GM23338 (cell line): ENCODE results near the gene RBM33. TPM values are rescaled to one million over a fixed set of nuclear protein-coding genes. Genes with fewer than 3 reads are reported as not detected.

Experiments
- ATAC-seq: fragments of 200-7000 bp; cut with Tn5 transposase; 3 replicates; pipeline ENCODE4 v1.9.1; 2020
- DNase-seq: peaks from one replicate; pipeline ENCODE4 v3.0.0-alpha.2; 2015; ENCODE audit warnings: low spot score
- H2AFZ ChIP-seq: fragments of 200-600 bp; sonication (generic); 2 replicates; pipeline ENCODE4 v1.8.0; 2016; ENCODE audit warnings: antibody characterized with exemption, mild to moderate bottlenecking, moderate library complexity
- H3F3A ChIP-seq: fragments of 200-600 bp; sonication (generic); replicated peaks from 2 replicates; pipeline ENCODE4 v1.8.0; 2017; ENCODE audit warnings: antibody characterized with exemption, mixed run types, low read depth
- H3K27ac ChIP-seq: fragments of 200-600 bp; sonication (generic); 2 replicates; pipeline ENCODE4 v1.6.1; 2016; ENCODE audit warnings: low read depth
- H3K27me3 ChIP-seq: fragments of 200-600 bp; sonication (generic); 2 replicates; pipeline ENCODE4 v1.8.0; 2016; ENCODE audit warnings: mild to moderate bottlenecking, mixed run types, moderate library complexity; ENCODE audit not compliant: insufficient read depth
- H3K36me3 ChIP-seq: fragments of 200-600 bp; sonication (generic); 2 replicates; pipeline ENCODE4 v1.8.0; 2016; ENCODE audit warnings: mild to moderate bottlenecking; ENCODE audit not compliant: insufficient read depth
- H3K4me1 ChIP-seq: fragments of 200-600 bp; sonication (generic); 2 replicates; pipeline ENCODE4 v1.8.0; 2016; ENCODE audit warnings: mild to moderate bottlenecking, moderate library complexity; ENCODE audit not compliant: insufficient read depth
- H3K4me2 ChIP-seq: fragments of 200-600 bp; sonication (generic); 2 replicates; pipeline ENCODE4 v1.7.1; 2017; ENCODE audit warnings: mixed run types
- H3K4me3 ChIP-seq: fragments of 200-600 bp; sonication (generic); 2 replicates; pipeline ENCODE4 v1.6.1; 2016; ENCODE audit warnings: mixed run types
- H3K79me2 ChIP-seq: fragments of 200-600 bp; sonication (generic); replicated peaks from 2 replicates; pipeline ENCODE4 v1.8.0; 2017; ENCODE audit warnings: mild to moderate bottlenecking; ENCODE audit not compliant: insufficient read depth
- H3K9me2 ChIP-seq: fragments of 200-600 bp; sonication (generic); 2 replicates; pipeline ENCODE4 v1.8.0; 2017; ENCODE audit not compliant: insufficient read depth
- H4K20me1 ChIP-seq: fragments of 200-600 bp; sonication (generic); replicated peaks from 2 replicates; pipeline ENCODE4 v1.8.0; 2017; ENCODE audit warnings: mild to moderate bottlenecking; ENCODE audit not compliant: insufficient read depth
- H3K27ac Mint-ChIP-seq: 2 replicates; pipeline ENCODE4 v1.8.0; 2020; ENCODE audit warnings: inconsistent platforms, mild to moderate bottlenecking, moderate library complexity, mixed read lengths
- H3K27me3 Mint-ChIP-seq: 3 replicates; pipeline ENCODE4 v1.8.0; 2022; ENCODE audit warnings: low read depth, mild to moderate bottlenecking, moderate library complexity, mixed read lengths, inconsistent platforms; ENCODE audit not compliant: insufficient read depth, poor library complexity
- H3K36me3 Mint-ChIP-seq: 3 replicates; pipeline ENCODE4 v1.8.0; 2021; ENCODE audit warnings: low read depth, mild to moderate bottlenecking, inconsistent platforms, moderate library complexity, mixed read lengths
- H3K4me1 Mint-ChIP-seq: 3 replicates; pipeline ENCODE4 v1.8.0; 2020; ENCODE audit warnings: mild to moderate bottlenecking, inconsistent platforms, mixed read lengths
- H3K4me3 Mint-ChIP-seq: 3 replicates; pipeline ENCODE4 v1.8.0; 2021; ENCODE audit warnings: moderate library complexity, mild to moderate bottlenecking, inconsistent platforms, mixed read lengths
- H3K9me3 Mint-ChIP-seq: 3 replicates; pipeline ENCODE4 v1.8.0; 2020; ENCODE audit warnings: moderate library complexity, mild to moderate bottlenecking, inconsistent platforms, mixed read lengths
- EZH2 ChIP-seq: fragments of 200-600 bp; sonication (generic); IDR thresholded peaks from one replicate; pipeline ENCODE4 v1.8.0; 2017; ENCODE audit warnings: antibody characterized with exemption, mild to moderate bottlenecking, low read depth; ENCODE audit not compliant: unreplicated experiment
- EZH2phosphoT487 ChIP-seq: fragments of 200-600 bp; sonication (generic); IDR thresholded peaks from one replicate; pipeline ENCODE4 v1.8.1; 2018; ENCODE audit warnings: antibody characterized with exemption; ENCODE audit not compliant: unreplicated experiment
- JUNB ChIP-seq: IDR thresholded peaks from one replicate; pipeline ENCODE4 v1.6.1; 2016; ENCODE audit warnings: antibody characterized with exemption; ENCODE audit not compliant: unreplicated experiment
- NANOG ChIP-seq: IDR thresholded peaks from 2 replicates; pipeline ENCODE4 v1.6.1; 2016; ENCODE audit warnings: antibody characterized with exemption, borderline replicate concordance
- POLR2AphosphoS5 ChIP-seq: IDR thresholded peaks from 2 replicates; pipeline ENCODE4 v1.6.1; 2016; ENCODE audit warnings: antibody characterized with exemption, low read depth
- STAT1 ChIP-seq: IDR thresholded peaks from one replicate; pipeline ENCODE4 v1.6.1; 2016; ENCODE audit warnings: antibody characterized with exemption; ENCODE audit not compliant: unreplicated experiment
- ZNF114 ChIP-seq: fragments of 250-450 bp; sonication (Bioruptor Pico); IDR thresholded peaks from 2 replicates; pipeline ENCODE4 v1.5.0; 2020; ENCODE audit warnings: mild to moderate bottlenecking, moderate library complexity
- polyA plus RNA-seq: library from polyadenylated mRNA; unstranded; fragments of >200 nt; fragmentation: Nextera tagmentation; extraction: Ambion mirVana; gene quantifications from 2 replicates; pipeline ENCODE4 v1.2.1, GENCODE V29; 2016
- total RNA-seq: library from RNA; depleted of rRNA; stranded (reverse); fragments of >200 nt; shearing (Covaris generic); gene quantifications from 2 replicates; pipeline ENCODE4 v1.2.3, GENCODE V29; 2014
- TF ChIP-seq, protein P1 (sequence below), 2 experiments: fragments of 200-600 bp in 1 of 2; sonication (generic) in 1 of 2; conservative IDR thresholded peaks; 2 replicates each; pipeline versions ENCODE4 v1.5.1 to v1.6.1; 2016 to 2017; ENCODE audit warnings: antibody characterized with exemption in 2 of 2, low read depth in 2 of 2, mild to moderate bottlenecking in 2 of 2, moderate library complexity in 1 of 2
- TF ChIP-seq, protein P2 (sequence below): fragments of 250-450 bp; sonication (Bioruptor Pico); IDR thresholded peaks from 2 replicates; pipeline ENCODE4 v1.5.0; 2020; ENCODE audit warnings: mild to moderate bottlenecking, moderate library complexity
- TF ChIP-seq, protein P3 (sequence below): IDR thresholded peaks from 2 replicates; pipeline ENCODE4 v1.6.1; 2016; ENCODE audit warnings: antibody characterized with exemption

The RBM33 gene
- total and polyA plus RNA-seq, 2 experiments from 2014 or later: 47.7 to 94.7 TPM

DNA sequence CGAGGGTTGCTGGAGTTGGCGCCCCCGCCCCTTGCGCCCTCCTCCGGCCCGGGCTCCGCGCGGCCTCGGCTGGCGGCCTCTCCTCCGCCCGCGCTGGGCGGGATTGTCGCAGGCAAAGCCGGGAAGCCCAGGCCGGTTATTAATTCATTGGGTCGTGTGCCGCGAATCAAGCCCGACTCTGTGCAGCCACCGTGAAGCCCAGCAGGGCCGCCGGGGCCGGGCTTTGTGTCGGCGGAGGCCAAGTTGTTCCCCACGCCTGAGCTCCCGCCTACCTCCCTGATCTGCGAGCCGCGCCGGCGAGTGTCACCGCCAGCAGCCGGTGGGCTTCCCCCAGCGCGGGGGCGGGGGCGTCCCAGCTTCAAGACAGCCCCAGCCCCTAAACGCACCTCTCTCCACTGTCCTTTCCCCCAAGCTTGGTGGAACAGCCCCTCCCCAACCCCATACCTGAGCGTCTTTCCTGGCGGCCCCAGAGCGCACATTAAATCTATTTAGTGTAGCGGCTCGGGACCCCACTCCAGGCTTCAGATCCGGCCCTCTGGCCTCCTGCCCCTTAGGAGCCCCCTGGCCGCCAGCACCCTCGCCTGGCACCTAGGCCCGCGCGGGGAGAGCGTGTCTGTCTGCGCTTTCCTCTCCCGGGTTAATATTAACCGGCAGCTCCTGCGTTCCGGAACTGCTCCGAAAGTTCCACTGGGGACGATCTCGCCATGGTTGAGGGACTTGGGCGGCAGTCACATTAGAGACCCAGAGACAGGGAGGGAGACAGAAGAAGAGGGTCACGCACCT is 164.3 kb downstream of the RBM33 start:
- peaks cover 47% of the 10 kb centered on the region for H3K4me1 ChIP-seq
- no peaks in the 10 kb centered on the region for H3K36me3 ChIP-seq

More for the DNA sequence above, 164.3 kb downstream of the RBM33 start:
- Histone ChIP-seq H3K27ac (no peak overlapping the region), H2AFZ (no peak overlapping the region), H3K4me2 (peak overlapping the region; percentile 80), H3K79me2 (no peaks in the 10 kb centered on the region), H3F3A (no peaks in the 10 kb centered on the region), H4K20me1 (peaks cover 10% of the 10 kb centered on the region; the same call in 1 of the 2 replicates), H3K27me3 (peaks cover 100% of the 10 kb centered on the region), H3K4me3 (peak overlapping the region; percentile 55), H3K9me2 (no peaks in the 10 kb centered on the region)
- Mint-ChIP-seq H3K27me3 (peaks cover 88% of the 10 kb centered on the region), H3K4me1 (peaks cover 55% of the 10 kb centered on the region), H3K4me3 (peak overlapping the region; percentile 68), H3K27ac (no peak overlapping the region), H3K9me3 (peaks cover 3% of the 10 kb centered on the region), H3K36me3 (no peaks in the 10 kb centered on the region)
- ATAC-seq (peak; percentile 2), DNase-seq (peak; percentile 48)
- TF ChIP-seq JUNB (no peak), ZNF114 (CRISPR knock-in tag) (no peak), STAT1 (no peak), EZH2 (peak; percentile 81), NANOG (no peak), EZH2phosphoT487 (peak; percentile 68), POLR2AphosphoS5 (no peak)
- TF ChIP-seq, protein P1, sequence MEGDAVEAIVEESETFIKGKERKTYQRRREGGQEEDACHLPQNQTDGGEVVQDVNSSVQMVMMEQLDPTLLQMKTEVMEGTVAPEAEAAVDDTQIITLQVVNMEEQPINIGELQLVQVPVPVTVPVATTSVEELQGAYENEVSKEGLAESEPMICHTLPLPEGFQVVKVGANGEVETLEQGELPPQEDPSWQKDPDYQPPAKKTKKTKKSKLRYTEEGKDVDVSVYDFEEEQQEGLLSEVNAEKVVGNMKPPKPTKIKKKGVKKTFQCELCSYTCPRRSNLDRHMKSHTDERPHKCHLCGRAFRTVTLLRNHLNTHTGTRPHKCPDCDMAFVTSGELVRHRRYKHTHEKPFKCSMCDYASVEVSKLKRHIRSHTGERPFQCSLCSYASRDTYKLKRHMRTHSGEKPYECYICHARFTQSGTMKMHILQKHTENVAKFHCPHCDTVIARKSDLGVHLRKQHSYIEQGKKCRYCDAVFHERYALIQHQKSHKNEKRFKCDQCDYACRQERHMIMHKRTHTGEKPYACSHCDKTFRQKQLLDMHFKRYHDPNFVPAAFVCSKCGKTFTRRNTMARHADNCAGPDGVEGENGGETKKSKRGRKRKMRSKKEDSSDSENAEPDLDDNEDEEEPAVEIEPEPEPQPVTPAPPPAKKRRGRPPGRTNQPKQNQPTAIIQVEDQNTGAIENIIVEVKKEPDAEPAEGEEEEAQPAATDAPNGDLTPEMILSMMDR (conservative IDR thresholded peaks at IDR 0.05; ENCODE audit: low read depth in 2 of 2): no peak
- TF ChIP-seq, protein P2, sequence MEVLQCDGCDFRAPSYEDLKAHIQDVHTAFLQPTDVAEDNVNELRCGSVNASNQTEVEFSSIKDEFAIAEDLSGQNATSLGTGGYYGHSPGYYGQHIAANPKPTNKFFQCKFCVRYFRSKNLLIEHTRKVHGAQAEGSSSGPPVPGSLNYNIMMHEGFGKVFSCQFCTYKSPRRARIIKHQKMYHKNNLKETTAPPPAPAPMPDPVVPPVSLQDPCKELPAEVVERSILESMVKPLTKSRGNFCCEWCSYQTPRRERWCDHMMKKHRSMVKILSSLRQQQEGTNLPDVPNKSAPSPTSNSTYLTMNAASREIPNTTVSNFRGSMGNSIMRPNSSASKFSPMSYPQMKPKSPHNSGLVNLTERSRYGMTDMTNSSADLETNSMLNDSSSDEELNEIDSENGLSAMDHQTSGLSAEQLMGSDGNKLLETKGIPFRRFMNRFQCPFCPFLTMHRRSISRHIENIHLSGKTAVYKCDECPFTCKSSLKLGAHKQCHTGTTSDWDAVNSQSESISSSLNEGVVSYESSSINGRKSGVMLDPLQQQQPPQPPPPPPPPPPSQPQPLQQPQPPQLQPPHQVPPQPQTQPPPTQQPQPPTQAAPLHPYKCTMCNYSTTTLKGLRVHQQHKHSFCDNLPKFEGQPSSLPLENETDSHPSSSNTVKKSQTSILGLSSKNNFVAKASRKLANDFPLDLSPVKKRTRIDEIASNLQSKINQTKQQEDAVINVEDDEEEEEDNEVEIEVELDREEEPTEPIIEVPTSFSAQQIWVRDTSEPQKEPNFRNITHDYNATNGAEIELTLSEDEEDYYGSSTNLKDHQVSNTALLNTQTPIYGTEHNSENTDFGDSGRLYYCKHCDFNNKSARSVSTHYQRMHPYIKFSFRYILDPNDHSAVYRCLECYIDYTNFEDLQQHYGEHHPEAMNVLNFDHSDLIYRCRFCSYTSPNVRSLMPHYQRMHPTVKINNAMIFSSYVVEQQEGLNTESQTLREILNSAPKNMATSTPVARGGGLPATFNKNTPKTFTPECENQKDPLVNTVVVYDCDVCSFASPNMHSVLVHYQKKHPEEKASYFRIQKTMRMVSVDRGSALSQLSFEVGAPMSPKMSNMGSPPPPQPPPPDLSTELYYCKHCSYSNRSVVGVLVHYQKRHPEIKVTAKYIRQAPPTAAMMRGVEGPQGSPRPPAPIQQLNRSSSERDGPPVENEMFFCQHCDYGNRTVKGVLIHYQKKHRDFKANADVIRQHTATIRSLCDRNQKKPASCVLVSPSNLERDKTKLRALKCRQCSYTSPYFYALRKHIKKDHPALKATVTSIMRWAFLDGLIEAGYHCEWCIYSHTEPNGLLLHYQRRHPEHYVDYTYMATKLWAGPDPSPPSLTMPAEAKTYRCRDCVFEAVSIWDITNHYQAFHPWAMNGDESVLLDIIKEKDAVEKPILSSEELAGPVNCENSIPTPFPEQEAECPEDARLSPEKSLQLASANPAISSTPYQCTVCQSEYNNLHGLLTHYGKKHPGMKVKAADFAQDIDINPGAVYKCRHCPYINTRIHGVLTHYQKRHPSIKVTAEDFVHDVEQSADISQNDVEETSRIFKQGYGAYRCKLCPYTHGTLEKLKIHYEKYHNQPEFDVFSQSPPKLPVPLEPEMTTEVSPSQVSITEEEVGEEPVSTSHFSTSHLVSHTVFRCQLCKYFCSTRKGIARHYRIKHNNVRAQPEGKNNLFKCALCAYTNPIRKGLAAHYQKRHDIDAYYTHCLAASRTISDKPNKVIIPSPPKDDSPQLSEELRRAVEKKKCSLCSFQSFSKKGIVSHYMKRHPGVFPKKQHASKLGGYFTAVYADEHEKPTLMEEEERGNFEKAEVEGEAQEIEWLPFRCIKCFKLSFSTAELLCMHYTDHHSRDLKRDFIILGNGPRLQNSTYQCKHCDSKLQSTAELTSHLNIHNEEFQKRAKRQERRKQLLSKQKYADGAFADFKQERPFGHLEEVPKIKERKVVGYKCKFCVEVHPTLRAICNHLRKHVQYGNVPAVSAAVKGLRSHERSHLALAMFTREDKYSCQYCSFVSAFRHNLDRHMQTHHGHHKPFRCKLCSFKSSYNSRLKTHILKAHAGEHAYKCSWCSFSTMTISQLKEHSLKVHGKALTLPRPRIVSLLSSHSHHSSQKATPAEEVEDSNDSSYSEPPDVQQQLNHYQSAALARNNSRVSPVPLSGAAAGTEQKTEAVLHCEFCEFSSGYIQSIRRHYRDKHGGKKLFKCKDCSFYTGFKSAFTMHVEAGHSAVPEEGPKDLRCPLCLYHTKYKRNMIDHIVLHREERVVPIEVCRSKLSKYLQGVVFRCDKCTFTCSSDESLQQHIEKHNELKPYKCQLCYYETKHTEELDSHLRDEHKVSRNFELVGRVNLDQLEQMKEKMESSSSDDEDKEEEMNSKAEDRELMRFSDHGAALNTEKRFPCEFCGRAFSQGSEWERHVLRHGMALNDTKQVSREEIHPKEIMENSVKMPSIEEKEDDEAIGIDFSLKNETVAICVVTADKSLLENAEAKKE: no peak
- TF ChIP-seq, protein P3, sequence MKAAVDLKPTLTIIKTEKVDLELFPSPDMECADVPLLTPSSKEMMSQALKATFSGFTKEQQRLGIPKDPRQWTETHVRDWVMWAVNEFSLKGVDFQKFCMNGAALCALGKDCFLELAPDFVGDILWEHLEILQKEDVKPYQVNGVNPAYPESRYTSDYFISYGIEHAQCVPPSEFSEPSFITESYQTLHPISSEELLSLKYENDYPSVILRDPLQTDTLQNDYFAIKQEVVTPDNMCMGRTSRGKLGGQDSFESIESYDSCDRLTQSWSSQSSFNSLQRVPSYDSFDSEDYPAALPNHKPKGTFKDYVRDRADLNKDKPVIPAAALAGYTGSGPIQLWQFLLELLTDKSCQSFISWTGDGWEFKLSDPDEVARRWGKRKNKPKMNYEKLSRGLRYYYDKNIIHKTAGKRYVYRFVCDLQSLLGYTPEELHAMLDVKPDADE: no peak
